BLaER1 treated with 17β-estradiol and CSF1 and Interleukin-3, amounts not matched to agents 10 nM and 100 nM (cell line): Measurements from ENCODE around the gene MRGPRE.
A peak's percentile ranks its signal among the peaks of the same experiment; 100 is the strongest.

ENCODE experiments used
- H3K27ac ChIP-seq, 11 experiments: shearing (Covaris generic); formaldehyde crosslinking; 2 replicates each; pipeline ENCODE4 v1.8.1; 2022
- H3K27me3 ChIP-seq, 11 experiments: shearing (Covaris generic); formaldehyde crosslinking; 2 replicates each; pipeline ENCODE4 v1.8.1; 2022
- H3K36me3 ChIP-seq, 11 experiments: shearing (Covaris generic); formaldehyde crosslinking; 2 replicates each; pipeline ENCODE4 v1.8.1; 2022
- H3K4me1 ChIP-seq, 10 experiments: shearing (Covaris generic); formaldehyde crosslinking; 2 replicates each; pipeline ENCODE4 v1.8.1; 2022
- H3K4me2 ChIP-seq, 11 experiments: shearing (Covaris generic); formaldehyde crosslinking; 2 replicates each; pipeline ENCODE4 v1.8.1; 2022
- H3K4me3 ChIP-seq, 10 experiments: shearing (Covaris generic); formaldehyde crosslinking; 2 replicates each; pipeline ENCODE4 v1.8.1; 2022
- H3K9ac ChIP-seq, 11 experiments: shearing (Covaris generic); formaldehyde crosslinking; 2 replicates each; pipeline ENCODE4 v1.8.1; 2022
- H3K9me3 ChIP-seq, 11 experiments: shearing (Covaris generic); formaldehyde crosslinking; replicated peaks in 1 of 11; 2 replicates each; pipeline ENCODE4 v1.8.1; 2022
- H4K20me1 ChIP-seq, 11 experiments: shearing (Covaris generic); formaldehyde crosslinking; 2 replicates each; pipeline ENCODE4 v1.8.1; 2022
- Cebpa-rat ChIP-seq, 11 experiments: shearing (Covaris generic); IDR thresholded peaks; 2 replicates each; pipeline ENCODE4 v1.8.1; 2022

The MRGPRE gene

DNA sequence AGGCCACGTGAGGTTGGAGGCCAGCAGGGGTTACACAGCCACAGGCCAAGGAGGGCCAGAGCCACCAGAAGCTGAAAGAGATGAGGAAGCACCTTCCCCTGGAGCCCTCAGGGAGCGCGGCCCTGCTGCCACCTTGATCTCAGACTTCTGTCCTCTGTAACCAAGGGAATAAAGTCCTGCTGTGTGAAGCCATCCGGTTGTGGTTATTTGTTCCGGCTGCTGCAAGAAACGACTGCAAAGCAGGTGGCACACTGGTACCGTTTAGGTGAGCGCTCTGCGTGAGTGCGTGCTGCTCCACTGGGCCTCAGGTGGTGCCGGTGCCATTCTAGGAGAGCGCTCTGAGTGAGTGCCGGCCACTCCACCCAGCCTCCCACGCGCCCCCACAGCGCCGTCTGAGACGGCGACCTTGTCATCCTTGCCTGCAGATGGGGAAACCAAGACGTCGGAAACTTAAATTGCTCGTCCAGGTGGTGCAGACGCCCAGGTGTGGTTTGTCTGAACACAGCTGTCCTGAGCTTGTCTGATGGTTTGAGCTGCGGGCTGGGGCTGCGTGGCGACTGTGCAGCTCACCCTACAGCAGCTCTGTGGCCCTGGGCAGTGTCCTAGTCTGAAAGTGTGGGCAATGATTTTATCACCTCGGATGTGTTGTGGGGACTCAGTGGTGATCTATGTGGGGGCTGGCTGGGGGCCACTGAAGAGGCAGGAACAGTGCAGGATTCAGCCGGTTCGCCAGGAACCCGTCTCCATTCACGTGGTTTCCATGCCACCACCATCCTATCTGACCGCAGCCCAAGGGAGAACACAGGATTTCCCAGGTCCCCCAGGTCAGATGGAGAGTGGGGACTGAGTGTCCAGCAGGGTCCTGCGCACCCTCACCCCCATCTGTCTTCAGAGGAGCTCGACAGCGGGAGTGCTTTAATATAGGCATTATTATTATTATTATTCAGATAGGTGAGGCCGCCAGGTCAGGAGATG lies 9.0 kb downstream of the MRGPRE start:
- no peak for TF ChIP-seq Cebpa-rat (IDR thresholded peaks at IDR 0.05)
- Histone ChIP-seq H3K36me3 (no peaks in the 10 kb centered on the region), H3K9ac (peak overlapping the region in 2 of 11 experiments; percentile 9 to 31; a peak in 2 of 22 replicates), H3K4me1 (peaks cover 53 to 94% (median 74%) of the 10 kb centered on the region in 10 experiments), H3K27me3 (peaks cover 0 to 28% (median 0%) of the 10 kb centered on the region in 11 experiments; a peak in 8 of 22 replicates), H3K4me3 (no peak overlapping the region), H4K20me1 (peaks cover 0 to 26% (median 0%) of the 10 kb centered on the region in 11 experiments; a peak in 4 of 22 replicates), H3K27ac (no peak overlapping the region), H3K4me2 (peak overlapping the region; percentile 51 to 93 (median 79)), H3K9me3 (no peaks in the 10 kb centered on the region)

DNA sequence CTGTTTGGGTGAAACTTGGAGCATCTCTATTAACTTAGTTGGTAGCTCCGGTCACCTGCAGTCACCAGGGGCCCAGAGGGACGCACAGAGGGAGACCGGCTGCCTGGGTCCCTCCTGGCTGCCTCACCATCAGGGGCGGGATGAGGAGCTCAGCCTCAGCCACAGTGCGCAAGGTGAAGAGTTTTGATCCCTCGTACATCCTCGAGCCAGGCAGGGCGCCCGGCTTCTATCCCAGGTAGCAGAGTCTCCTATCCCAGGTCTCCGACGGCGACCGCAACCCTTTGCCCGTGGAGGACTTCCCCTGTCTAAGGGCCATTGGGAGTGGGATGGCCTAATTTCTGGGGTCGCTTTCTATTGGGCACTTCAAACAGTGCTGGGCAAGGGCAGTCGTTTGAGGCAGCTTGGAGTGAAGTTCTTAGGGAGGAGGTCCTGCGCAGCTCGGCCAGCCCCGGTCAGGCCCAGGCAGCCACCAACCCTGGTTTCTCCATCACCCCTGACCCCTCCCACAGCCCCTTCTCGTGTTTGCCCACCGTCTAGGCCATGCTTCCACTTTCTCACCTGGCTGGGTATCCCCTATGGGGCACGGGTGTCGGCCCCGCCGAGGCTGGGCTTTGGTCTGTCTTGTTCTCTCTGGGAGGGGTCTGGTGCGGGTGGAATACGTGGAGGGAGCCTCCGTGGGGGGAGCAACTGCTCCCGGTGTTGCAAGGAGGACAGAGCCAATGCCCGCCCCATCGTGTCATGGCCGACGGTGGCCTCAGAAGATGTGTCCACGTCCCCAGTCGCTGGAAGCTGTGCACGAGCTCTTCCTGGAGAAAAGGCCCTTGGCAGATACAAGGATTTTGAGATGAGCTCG lies 10.0 kb downstream of the MRGPRE start:
- Histone ChIP-seq H3K9me3 (no peaks in the 10 kb centered on the region), H4K20me1 (peaks cover 0 to 26% (median 0%) of the 10 kb centered on the region in 11 experiments; a peak in 4 of 22 replicates), H3K4me1 (peaks cover 53 to 93% (median 70%) of the 10 kb centered on the region in 10 experiments), H3K36me3 (no peaks in the 10 kb centered on the region), H3K27ac (no peak overlapping the region), H3K9ac (peak overlapping the region in 2 of 11 experiments; percentile 9 to 31; a peak in 2 of 22 replicates), H3K4me3 (no peak overlapping the region), H3K27me3 (peaks cover 0 to 28% (median 0%) of the 10 kb centered on the region in 11 experiments; a peak in 8 of 22 replicates), H3K4me2 (peak overlapping the region; percentile 51 to 93 (median 79); a peak in 21 of 22 replicates)
- no peak for TF ChIP-seq Cebpa-rat (IDR thresholded peaks at IDR 0.05)

DNA sequence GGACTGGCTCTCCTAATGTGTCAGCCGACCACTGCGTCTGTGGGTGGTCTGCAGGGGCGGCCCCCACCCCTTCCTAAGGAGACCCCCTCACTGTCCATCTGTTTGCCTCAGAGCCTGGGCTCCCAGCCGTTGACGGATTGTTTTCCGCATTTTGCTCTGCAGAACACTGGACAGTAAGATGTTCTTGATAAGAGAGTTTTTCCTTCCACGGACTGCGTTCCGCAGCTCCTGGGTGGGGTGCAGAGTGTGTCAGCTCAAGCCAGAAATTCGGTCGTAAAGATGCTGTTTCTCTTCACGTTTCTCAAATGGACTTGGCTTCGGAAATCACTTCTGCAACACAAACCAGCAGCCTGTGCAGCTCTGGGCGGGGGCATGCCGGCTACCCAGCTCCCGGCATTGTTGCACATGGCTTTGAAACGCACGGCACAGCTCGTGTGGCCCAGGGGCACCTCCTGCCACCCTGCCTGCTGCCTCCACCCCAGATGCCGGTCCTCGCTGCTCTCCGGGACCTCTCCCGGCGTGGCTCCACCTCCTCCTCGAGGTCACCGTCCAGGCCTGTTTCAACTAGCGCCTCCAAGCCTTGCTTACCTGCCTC lies 10.7 kb downstream of the MRGPRE start:
- H3K27ac ChIP-seq, result no peak overlapping the region
- H3K9ac ChIP-seq, result no peak overlapping the region
- peak overlapping the region in 8 of 11 experiments; percentile 11 to 93 (median 84); a peak in 14 of 22 replicates for H3K4me2 ChIP-seq
- peaks cover 0 to 28% (median 0%) of the 10 kb centered on the region in 11 experiments; a peak in 8 of 22 replicates for H3K27me3 ChIP-seq
- TF ChIP-seq Cebpa-rat (IDR thresholded peaks at IDR 0.05), result no peak
- no peak overlapping the region for H3K4me3 ChIP-seq
- no peaks in the 10 kb centered on the region for H3K9me3 ChIP-seq
- H3K4me1 ChIP-seq, result peaks cover 47 to 93% (median 69%) of the 10 kb centered on the region in 10 experiments
- peaks cover 0 to 26% (median 0%) of the 10 kb centered on the region in 11 experiments; a peak in 4 of 22 replicates for H4K20me1 ChIP-seq
- H3K36me3 ChIP-seq, result no peaks in the 10 kb centered on the region

DNA sequence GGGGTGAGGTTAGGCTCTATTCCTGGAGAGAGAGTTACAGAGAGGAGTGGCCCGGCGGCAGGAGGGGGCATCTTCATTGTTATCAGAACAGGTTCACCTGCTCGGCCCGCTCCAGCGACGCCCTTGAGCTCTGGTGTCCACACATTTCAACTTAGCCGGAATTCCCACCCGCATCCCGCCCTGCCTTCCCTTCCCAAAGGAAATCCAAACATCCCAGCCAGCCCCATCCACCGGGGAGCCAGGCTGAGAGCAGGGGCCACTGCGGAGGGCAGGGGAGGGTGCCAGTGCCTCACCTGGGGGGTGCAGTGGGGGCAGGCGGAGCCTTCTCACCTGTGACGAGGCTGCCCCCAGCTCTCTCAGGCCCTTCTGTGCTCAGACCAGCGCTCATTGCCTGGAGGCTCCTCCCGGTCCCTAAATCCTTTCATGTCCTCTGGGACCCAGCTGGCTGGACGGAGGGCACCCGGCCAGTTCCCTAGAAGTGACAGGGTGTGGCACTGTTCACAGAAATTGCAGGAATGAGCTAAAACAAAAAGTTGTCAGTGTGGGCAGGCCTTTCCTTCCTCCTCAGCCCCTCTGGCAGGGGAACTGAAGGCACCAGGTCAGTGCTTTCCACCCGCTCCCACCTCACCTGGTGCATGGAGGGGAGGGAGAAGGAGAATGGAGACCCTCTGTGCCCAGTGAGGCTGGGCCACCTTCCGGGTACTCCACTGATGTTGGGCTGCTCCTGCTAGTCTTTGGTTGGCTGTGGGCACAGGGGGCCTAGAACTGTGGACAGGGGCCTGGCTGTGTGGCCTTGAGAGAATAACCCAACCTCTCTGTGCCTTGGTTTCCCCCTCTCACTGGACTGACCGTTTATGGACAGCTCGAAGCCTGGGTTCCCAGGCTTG lies 11.5 kb downstream of the MRGPRE start:
- peaks cover 0 to 26% (median 0%) of the 10 kb centered on the region in 11 experiments; a peak in 4 of 22 replicates for H4K20me1 ChIP-seq
- H3K4me3 ChIP-seq, result no peak overlapping the region
- H3K27ac ChIP-seq, result no peak overlapping the region
- no peak for TF ChIP-seq Cebpa-rat (IDR thresholded peaks at IDR 0.05)
- H3K9me3 ChIP-seq, result no peaks in the 10 kb centered on the region
- H3K36me3 ChIP-seq, result no peaks in the 10 kb centered on the region
- H3K4me1 ChIP-seq, result peaks cover 39 to 93% (median 69%) of the 10 kb centered on the region in 10 experiments
- H3K9ac ChIP-seq, result no peak overlapping the region
- peak overlapping the region; percentile 11 to 93 (median 29); a peak in 15 of 22 replicates for H3K4me2 ChIP-seq
- peaks cover 0 to 31% (median 0%) of the 10 kb centered on the region in 11 experiments; a peak in 8 of 22 replicates for H3K27me3 ChIP-seq

DNA sequence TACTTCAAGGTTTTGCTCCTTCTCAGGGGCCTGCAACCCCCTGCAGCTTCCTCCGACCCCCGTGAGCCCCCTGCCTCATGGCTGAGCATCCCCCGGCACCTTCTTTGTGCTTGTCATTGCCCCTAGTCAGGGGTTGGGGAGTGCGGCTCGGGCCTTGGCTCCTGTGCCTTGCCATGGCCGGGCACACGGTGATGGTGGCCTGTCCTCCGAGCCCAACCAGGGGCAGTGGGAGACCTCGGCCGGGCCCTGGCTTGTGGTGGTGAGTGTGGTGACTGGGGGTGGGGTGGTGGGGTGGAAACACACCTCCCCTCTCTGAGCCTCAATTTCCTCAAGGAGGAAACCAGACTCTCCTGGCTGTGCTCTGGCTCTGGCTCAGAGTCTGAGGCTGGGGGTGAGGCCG lies 12.1 kb downstream of the MRGPRE start:
- H3K4me2 ChIP-seq, result peak overlapping the region in 6 of 11 experiments; percentile 20 to 93 (median 40); a peak in 9 of 22 replicates
- no peak overlapping the region for H3K4me3 ChIP-seq
- H3K4me1 ChIP-seq, result peaks cover 33 to 93% (median 70%) of the 10 kb centered on the region in 10 experiments
- H4K20me1 ChIP-seq, result peaks cover 0 to 26% (median 0%) of the 10 kb centered on the region in 11 experiments; a peak in 4 of 22 replicates
- peaks cover 0 to 31% (median 0%) of the 10 kb centered on the region in 11 experiments; a peak in 8 of 22 replicates for H3K27me3 ChIP-seq
- no peak overlapping the region for H3K9ac ChIP-seq
- H3K27ac ChIP-seq, result no peak overlapping the region
- no peaks in the 10 kb centered on the region for H3K9me3 ChIP-seq
- no peaks in the 10 kb centered on the region for H3K36me3 ChIP-seq
- TF ChIP-seq Cebpa-rat (IDR thresholded peaks at IDR 0.05), result no peak

DNA sequence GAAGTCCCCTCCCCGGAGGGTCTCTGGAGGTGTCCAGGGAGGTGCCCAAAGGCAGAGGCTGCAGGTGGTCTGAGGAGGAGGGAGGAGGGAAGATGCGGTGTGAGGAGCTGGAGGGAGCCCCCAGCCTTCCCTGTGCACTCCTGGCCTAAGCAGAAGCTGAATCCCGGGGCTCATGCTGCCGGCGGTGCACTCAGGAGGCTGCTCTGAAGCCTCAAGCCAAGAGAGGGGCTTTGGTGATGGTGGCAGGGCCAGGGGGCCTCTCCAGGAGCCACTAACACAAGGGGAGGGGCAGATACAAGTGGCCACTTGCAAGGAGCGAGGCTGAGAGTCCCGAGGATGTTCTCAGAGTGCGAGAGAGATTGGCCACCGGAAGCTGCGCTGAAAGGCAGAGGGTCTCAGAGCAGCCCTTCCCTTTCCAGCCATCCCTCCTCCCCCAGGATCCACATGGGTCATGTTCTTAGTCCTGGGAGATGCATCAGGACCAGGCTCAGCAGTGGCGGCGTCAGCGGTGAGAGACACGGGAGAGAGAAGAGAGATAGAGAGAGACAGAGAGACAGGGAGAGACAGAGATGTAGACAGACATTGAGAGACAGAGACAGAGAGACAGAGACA lies 12.8 kb downstream of the MRGPRE start:
- Histone ChIP-seq H3K9ac (no peak overlapping the region), H3K4me1 (peaks cover 25 to 86% (median 64%) of the 10 kb centered on the region in 10 experiments), H3K9me3 (no peaks in the 10 kb centered on the region), H3K27ac (no peak overlapping the region), H3K4me2 (no peak overlapping the region; a peak in 1 of 22 replicates), H3K36me3 (no peaks in the 10 kb centered on the region), H4K20me1 (peaks cover 0 to 22% (median 0%) of the 10 kb centered on the region in 11 experiments; a peak in 4 of 22 replicates), H3K27me3 (peaks cover 0 to 30% (median 0%) of the 10 kb centered on the region in 11 experiments; a peak in 8 of 22 replicates), H3K4me3 (no peak overlapping the region)
- no peak for TF ChIP-seq Cebpa-rat (IDR thresholded peaks at IDR 0.05)
